ENCODE results near the gene HPSE2. TPM values are rescaled to one million over a fixed set of nuclear protein-coding genes. Genes with fewer than 3 reads are reported as not detected.

The HPSE2 gene
- total RNA-seq, 2 experiments from 2014 or later: not detected

DNA sequence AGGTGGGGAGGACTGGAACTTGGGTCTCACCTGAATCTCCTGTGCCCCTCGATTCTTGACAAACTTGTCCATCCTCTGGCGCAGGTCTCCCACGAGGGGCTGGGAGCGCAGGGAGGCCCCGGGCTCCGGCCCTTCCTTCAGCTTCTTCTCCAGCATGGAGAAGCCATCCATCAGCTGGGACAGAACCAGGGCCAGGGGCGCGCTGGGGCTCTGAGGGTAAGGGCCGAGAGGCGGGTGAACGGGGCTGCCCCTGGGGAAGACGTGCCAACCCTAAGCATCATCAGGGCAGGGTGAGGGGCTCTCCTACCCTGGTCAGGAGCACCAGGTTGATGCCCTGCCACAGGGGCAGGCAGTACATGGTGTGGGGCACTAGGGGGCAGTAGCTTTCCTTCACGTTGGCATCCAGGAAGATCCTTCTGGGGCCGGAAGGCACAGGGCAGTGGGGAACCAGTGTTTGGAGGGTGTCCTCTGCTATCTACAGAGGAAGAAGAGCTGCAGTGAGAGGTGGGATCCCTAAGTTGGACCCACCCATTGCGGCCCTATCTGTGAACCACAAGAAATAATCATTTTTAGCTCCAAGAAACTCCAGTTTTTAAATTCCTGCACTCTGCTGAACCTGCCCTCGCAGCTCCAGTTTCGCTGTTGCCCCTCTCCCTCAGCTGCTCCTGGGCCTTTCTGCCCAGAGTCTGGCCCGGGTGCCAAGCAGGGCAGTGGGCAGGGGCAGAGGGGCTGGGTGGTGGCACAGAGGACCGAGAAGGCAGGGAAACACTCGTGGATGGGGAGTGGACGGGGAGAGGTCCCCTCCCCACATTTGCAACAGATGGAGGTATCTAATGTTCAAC lies 809.9 kb downstream of the HPSE2 start:
- DNase-seq: peak; percentile 51
- Mint-ChIP-seq H3K9me3 (no peaks in the 10 kb centered on the region), H3K36me3 (ENCODE audit: low read depth) (peaks cover 20% of the 10 kb centered on the region), H3K4me3 (no peak overlapping the region), H3K27me3 (no peaks in the 10 kb centered on the region), H3K27ac (no peak overlapping the region), H3K4me1 (no peaks in the 10 kb centered on the region)
- CTCF ChIA-PET: interaction anchor here (0.8 to 2.2 kb wide), 16 partner anchors 9 to 103 kb away, joined by 3 to 19 read pairs (median 4); partner anchors contain the start of genes HPS1 and PYROXD2
- POLR2A ChIA-PET: interaction anchor here (1.2 to 1.8 kb wide), 3 partner anchors 10 to 21 kb away, joined by 4 to 6 read pairs (median 6); partner anchors contain the start of genes HPS1 and PYROXD2

DNA sequence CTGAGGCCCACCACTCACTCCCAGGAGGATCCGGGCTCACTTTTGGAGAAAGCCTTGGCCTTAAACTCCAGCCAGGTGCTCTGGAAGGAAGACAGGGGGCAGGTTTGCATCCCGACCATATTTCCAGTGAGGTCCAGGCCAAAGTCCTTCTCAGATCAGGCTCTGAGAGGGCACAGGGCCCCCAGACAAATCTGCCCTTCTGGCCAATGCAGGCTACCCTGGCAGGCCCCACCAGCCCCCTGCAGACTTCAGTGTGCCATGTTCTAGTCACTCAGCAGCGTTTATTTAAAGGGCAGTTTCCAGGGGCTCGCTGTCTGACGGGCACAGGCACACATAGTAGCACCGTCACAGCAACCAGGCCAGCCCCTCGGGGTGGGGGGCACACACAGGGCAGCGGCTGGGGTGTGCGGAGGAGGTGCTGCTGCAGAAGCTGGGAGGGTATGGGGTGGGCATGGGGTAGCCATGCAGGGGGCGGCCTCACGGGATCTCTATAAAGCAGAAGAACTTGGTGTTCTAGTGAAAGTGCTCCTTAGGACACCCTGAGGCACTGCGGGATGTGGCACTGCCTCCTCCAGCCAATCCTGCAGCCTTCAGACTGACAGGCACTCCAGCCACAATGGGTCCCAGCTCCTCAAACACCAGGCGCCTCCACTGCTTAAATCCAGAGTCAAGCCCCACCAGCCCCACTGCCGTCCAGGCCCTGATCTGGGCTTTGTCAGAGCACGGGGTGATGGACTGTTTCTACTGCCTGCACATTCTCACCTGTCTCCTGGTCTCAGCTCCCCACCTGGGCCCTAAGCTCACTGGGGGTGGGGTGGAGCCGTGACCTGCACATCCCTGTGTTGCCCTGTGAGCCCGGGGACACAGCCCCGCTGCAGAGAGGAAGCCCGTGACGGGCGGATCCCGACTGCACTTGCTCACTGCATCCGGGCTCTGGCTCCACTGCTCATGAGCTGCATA lies 811.1 kb downstream of the HPSE2 start:
- CTCF ChIA-PET: interaction anchor here (1.2 to 2.2 kb wide), 10 partner anchors 10 to 102 kb away, joined by 4 to 19 read pairs (median 6); partner anchors contain the start of genes HPS1 and PYROXD2
- Mint-ChIP-seq H3K4me1 (no peaks in the 10 kb centered on the region), H3K27me3 (no peaks in the 10 kb centered on the region), H3K4me3 (no peak overlapping the region), H3K9me3 (no peaks in the 10 kb centered on the region), H3K27ac (no peak overlapping the region), H3K36me3 (ENCODE audit: low read depth) (peaks cover 17% of the 10 kb centered on the region)
- POLR2A ChIA-PET: interaction anchor here (1.2 to 1.8 kb wide), 3 partner anchors 9 to 22 kb away, joined by 4 to 6 read pairs (median 6); partner anchors contain the start of genes HPS1 and PYROXD2
- peak; percentile 6 for DNase-seq

- CTCF ChIA-PET: interaction anchor here (1.8 kb wide), 1 partner anchor 43 kb away, joined by 5 read pairs; no protein-coding TSS in a partner anchor
- POLR2A ChIA-PET: interaction anchor here (1.5 kb wide), 1 partner anchor 24 kb away, joined by 4 read pairs; no protein-coding TSS in a partner anchor
- no peak overlapping the region for H3K4me3 Mint-ChIP-seq
- peaks cover 22% of the 10 kb centered on the region for H3K36me3 Mint-ChIP-seq (ENCODE audit: low read depth)
- no peak overlapping the region for H3K27ac Mint-ChIP-seq
- no peaks in the 10 kb centered on the region for H3K27me3 Mint-ChIP-seq
- H3K4me1 Mint-ChIP-seq: no peaks in the 10 kb centered on the region
- H3K9me3 Mint-ChIP-seq: no peaks in the 10 kb centered on the region
- peak; percentile 12 for DNase-seq
Measured at GRCh38 chr10:98423691-98424120, 811.9 kb downstream of the HPSE2 start.

DNA sequence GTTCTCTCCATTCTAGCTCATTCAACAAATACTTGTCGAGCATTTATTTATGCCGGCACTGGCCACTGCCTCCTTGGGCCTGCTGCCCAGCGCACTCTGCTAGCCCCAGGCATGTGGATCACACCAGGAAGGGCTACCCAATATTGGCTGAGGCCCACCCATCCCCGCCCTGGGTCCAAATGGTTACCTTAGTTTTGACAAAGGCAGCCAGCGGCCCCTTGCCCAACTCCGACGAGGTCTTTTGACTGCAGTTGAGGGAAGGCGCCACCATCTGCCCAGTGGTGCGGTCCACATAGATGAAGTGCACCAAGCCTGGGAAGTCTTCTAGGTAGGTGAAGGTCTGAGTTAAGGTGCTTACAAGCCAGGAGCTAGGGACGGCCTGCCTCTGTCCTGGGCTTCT lies 813.5 kb downstream of the HPSE2 start:
- CTCF ChIA-PET: interaction anchor here (1.8 kb wide), 1 partner anchor 45 kb away, joined by 5 read pairs; no protein-coding TSS in a partner anchor
- no peaks in the 10 kb centered on the region for H3K27me3 Mint-ChIP-seq
- no peak for DNase-seq

DNA sequence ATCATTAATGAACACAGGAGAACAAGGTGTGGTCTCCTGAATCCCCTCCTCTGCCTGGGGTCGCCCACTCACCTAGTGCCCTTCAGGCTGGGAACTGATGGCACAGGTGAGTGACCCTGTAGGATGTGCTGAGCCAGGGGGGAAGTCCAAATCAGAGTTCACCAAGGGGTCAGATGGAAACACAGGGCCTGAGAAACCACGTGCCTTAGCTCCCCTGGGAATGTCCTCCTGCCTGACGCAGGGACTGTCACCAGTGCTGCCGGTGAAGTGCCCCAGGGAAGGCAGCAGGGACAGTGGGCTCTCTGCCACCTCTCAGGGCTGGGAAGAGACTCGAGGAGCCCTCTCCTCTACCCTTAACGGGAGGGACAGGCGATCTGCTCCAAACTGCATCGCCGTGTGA lies 814.9 kb downstream of the HPSE2 start:
- ChIA-PET CTCF (no interaction called here), POLR2A (no interaction called here)
- no peak overlapping the region for H3K27ac Mint-ChIP-seq

More for the DNA sequence above, 813.5 kb downstream of the HPSE2 start:
- peaks cover 19% of the 10 kb centered on the region for H3K36me3 Mint-ChIP-seq (ENCODE audit: low read depth)
- H3K27ac Mint-ChIP-seq: no peak overlapping the region
- H3K4me1 Mint-ChIP-seq: no peaks in the 10 kb centered on the region
- H3K9me3 Mint-ChIP-seq: no peaks in the 10 kb centered on the region
- POLR2A ChIA-PET: interaction anchor here (1.5 kb wide), 1 partner anchor 23 kb away, joined by 4 read pairs; no protein-coding TSS in a partner anchor
- no peak overlapping the region for H3K4me3 Mint-ChIP-seq

DNA sequence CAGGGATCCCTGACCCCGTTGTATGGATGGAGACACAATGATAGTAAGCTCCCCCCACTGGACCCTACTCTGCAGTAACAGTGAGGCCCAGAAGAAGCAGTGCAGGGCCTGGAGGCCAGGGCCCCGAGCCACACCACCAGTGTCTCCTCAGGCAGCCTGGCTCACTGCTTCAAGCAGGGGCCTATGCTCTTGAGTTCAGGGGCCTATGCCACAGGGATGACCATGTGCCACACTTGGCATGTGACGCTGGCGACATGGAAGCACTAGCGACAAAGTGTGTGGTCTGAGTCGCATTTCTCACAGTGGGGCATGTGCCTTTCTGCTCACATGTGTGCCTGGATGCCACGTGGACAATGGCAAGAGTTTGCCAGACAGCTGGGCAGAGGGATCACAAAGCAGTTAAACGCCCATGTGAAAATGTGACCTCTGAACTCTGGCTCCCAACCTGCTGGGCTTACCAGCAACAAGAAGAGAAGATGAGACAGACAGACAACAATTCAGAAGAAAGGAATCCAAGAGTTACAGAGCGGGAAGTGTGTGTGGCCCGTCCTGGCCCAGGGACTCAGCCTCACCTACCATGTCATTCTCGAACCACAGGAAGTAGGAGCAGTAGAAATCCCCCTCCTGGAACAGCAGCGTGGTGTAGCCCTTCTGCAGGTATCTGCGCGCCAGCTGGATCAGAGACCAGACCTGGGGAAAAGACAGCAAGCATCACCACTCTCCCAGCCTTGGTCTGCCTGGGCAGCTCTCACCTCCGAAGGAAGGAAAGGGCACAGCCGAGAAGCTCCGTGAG lies 816.0 kb downstream of the HPSE2 start:
- DNase-seq: no peak
- CTCF ChIA-PET: no interaction called here
- peaks cover 22% of the 10 kb centered on the region for H3K36me3 Mint-ChIP-seq (ENCODE audit: low read depth)
- POLR2A ChIA-PET: no interaction called here
- H3K27me3 Mint-ChIP-seq: no peaks in the 10 kb centered on the region
- H3K27ac Mint-ChIP-seq: no peak overlapping the region
- H3K4me1 Mint-ChIP-seq: peaks cover 9% of the 10 kb centered on the region
- no peaks in the 10 kb centered on the region for H3K9me3 Mint-ChIP-seq
- no peak overlapping the region for H3K4me3 Mint-ChIP-seq

More for the DNA sequence above, 814.9 kb downstream of the HPSE2 start:
- DNase-seq: no peak
- Mint-ChIP-seq H3K27me3 (no peaks in the 10 kb centered on the region), H3K9me3 (no peaks in the 10 kb centered on the region), H3K36me3 (ENCODE audit: low read depth) (peaks cover 22% of the 10 kb centered on the region), H3K4me3 (no peak overlapping the region), H3K4me1 (no peaks in the 10 kb centered on the region)

- H3K36me3 Mint-ChIP-seq (ENCODE audit: low read depth): peaks cover 22% of the 10 kb centered on the region
- DNase-seq: no peak
- ChIA-PET CTCF (no interaction called here), POLR2A (no interaction called here)
- H3K27ac Mint-ChIP-seq: no peak overlapping the region
- no peak overlapping the region for H3K4me3 Mint-ChIP-seq
- H3K9me3 Mint-ChIP-seq: no peaks in the 10 kb centered on the region
- H3K4me1 Mint-ChIP-seq: peaks cover 16% of the 10 kb centered on the region
- no peaks in the 10 kb centered on the region for H3K27me3 Mint-ChIP-seq
Measured at GRCh38 chr10:98418665-98419468, 816.8 kb downstream of the HPSE2 start.

- H3K9me3 Mint-ChIP-seq: no peaks in the 10 kb centered on the region
- no peak overlapping the region for H3K27ac Mint-ChIP-seq
- no peak overlapping the region for H3K4me3 Mint-ChIP-seq
- DNase-seq: no peak
- H3K27me3 Mint-ChIP-seq: no peaks in the 10 kb centered on the region
- CTCF ChIA-PET: no interaction called here
- peaks cover 22% of the 10 kb centered on the region for H3K36me3 Mint-ChIP-seq (ENCODE audit: low read depth)
- POLR2A ChIA-PET: no interaction called here
- peaks cover 16% of the 10 kb centered on the region for H3K4me1 Mint-ChIP-seq
Measured at GRCh38 chr10:98417973-98418664, 817.5 kb downstream of the HPSE2 start.

GRCh38 chr10:98417481-98417959 lies 818.1 kb downstream of the HPSE2 start:
- ChIA-PET POLR2A (no interaction called here), CTCF (no interaction called here)
- no peaks in the 10 kb centered on the region for H3K27me3 Mint-ChIP-seq

GRCh38 chr10:98416606-98417388 lies 818.9 kb downstream of the HPSE2 start:
- H3K36me3 Mint-ChIP-seq (ENCODE audit: low read depth): peaks cover 20% of the 10 kb centered on the region
- CTCF ChIA-PET: no interaction called here
- no peaks in the 10 kb centered on the region for H3K9me3 Mint-ChIP-seq
- peaks cover 16% of the 10 kb centered on the region for H3K4me1 Mint-ChIP-seq
- peak overlapping the region; percentile 47 for H3K27ac Mint-ChIP-seq
- POLR2A ChIA-PET: no interaction called here
- no peak for DNase-seq
- no peaks in the 10 kb centered on the region for H3K27me3 Mint-ChIP-seq
- H3K4me3 Mint-ChIP-seq: no peak overlapping the region

More at GRCh38 chr10:98417481-98417959, 818.1 kb downstream of the HPSE2 start:
- no peak for DNase-seq
- Mint-ChIP-seq H3K4me3 (no peak overlapping the region), H3K4me1 (peaks cover 16% of the 10 kb centered on the region), H3K9me3 (no peaks in the 10 kb centered on the region), H3K36me3 (ENCODE audit: low read depth) (peaks cover 20% of the 10 kb centered on the region), H3K27ac (no peak overlapping the region)

Data from activated CD4-positive, alpha-beta memory T cell treated with anti-CD3 and anti-CD28 coated beads, Interleukin-2, amount 10 ng/mL, durations not matched to agents 7 days and 5 days (primary cell).